Measurements from ENCODE around the gene GRM7. TPM values are rescaled to one million over a fixed set of nuclear protein-coding genes. Genes with fewer than 3 reads are reported as not detected.

The GRM7 gene
- total and polyA plus RNA-seq, 4 donors: 0.20 to 1.3 (median 0.80) TPM

GRCh38 chr3:7512048-7512447 is 651.1 kb downstream of the GRM7 start:
- Histone ChIP-seq H3K9me3 (ENCODE audit: control insufficient read depth in 4 of 4, insufficient read depth in 3 of 4, low read length in 3 of 4) (no peaks in the 10 kb centered on the region), H3K27ac (ENCODE audit: low read depth in 1 of 2, low read length in 1 of 2) (no peak overlapping the region), H3K27me3 (ENCODE audit: control insufficient read depth in 3 of 3, insufficient read depth in 3 of 3, low read length in 2 of 3) (no peaks in the 10 kb centered on the region), H3K9ac (ENCODE audit: insufficient read depth in 1 of 2, low read length in 2 of 2) (no peak overlapping the region), H3K4me3 (no peak overlapping the region), H3K4me1 (ENCODE audit: control insufficient read depth in 5 of 5, insufficient read depth in 5 of 5, low read length in 5 of 5) (peaks cover 0 to 2% (median 0%) of the 10 kb centered on the region in 5 donors), H3K36me3 (ENCODE audit: control insufficient read depth in 4 of 4, insufficient read depth in 4 of 4, low read length in 4 of 4) (no peaks in the 10 kb centered on the region)
- WGBS, 2 donors: 87 to 88% methylated on average over 1 of the region's 1 CpG
- no peak for ATAC-seq (ENCODE audit: insufficient read depth, low FRiP score)
- no peak for DNase-seq
- no peak for TF ChIP-seq CTCF (IDR thresholded peaks at IDR 0.05; ENCODE audit: control extremely low read depth, extremely low read depth)

- DNase-seq (peak; percentile 17 to 60 (median 44)), ATAC-seq (ENCODE audit: insufficient read depth, low FRiP score) (no peak)
- WGBS, 2 donors: 85 to 89% methylated on average over 3 of the region's 3 CpGs
Measured at GRCh38 chr3:7518026-7518425, 657.1 kb downstream of the GRM7 start.

GRCh38 chr3:7518456-7518855 is 657.5 kb downstream of the GRM7 start:
- TF ChIP-seq CTCF (IDR thresholded peaks at IDR 0.05; ENCODE audit: control extremely low read depth, extremely low read depth): no peak
- ATAC-seq (ENCODE audit: insufficient read depth, low FRiP score) (no peak), DNase-seq (peak; percentile 39 to 88 (median 81))
- Histone ChIP-seq H3K9me3 (ENCODE audit: control insufficient read depth in 4 of 4, insufficient read depth in 3 of 4, low read length in 3 of 4) (peaks cover 0 to under 1% (median 0%) of the 10 kb centered on the region in 4 donors), H3K27ac (ENCODE audit: low read depth in 1 of 2, low read length in 1 of 2) (no peak overlapping the region), H3K4me3 (no peak overlapping the region), H3K27me3 (ENCODE audit: control insufficient read depth in 3 of 3, insufficient read depth in 3 of 3, low read length in 2 of 3) (no peaks in the 10 kb centered on the region), H3K9ac (ENCODE audit: insufficient read depth in 1 of 2, low read length in 2 of 2) (no peak overlapping the region), H3K4me1 (ENCODE audit: control insufficient read depth in 5 of 5, insufficient read depth in 5 of 5, low read length in 5 of 5) (peaks cover 0 to 10% (median 0%) of the 10 kb centered on the region in 5 donors), H3K36me3 (ENCODE audit: control insufficient read depth in 4 of 4, insufficient read depth in 4 of 4, low read length in 4 of 4) (no peaks in the 10 kb centered on the region)

More at GRCh38 chr3:7518026-7518425, 657.1 kb downstream of the GRM7 start:
- Histone ChIP-seq H3K4me3 (no peak overlapping the region), H3K36me3 (ENCODE audit: control insufficient read depth in 4 of 4, insufficient read depth in 4 of 4, low read length in 4 of 4) (no peaks in the 10 kb centered on the region), H3K27me3 (ENCODE audit: control insufficient read depth in 3 of 3, insufficient read depth in 3 of 3, low read length in 2 of 3) (no peaks in the 10 kb centered on the region), H3K27ac (ENCODE audit: low read depth in 1 of 2, low read length in 1 of 2) (no peak overlapping the region), H3K9ac (ENCODE audit: insufficient read depth in 1 of 2, low read length in 2 of 2) (no peak overlapping the region), H3K9me3 (ENCODE audit: control insufficient read depth in 4 of 4, insufficient read depth in 3 of 4, low read length in 3 of 4) (no peaks in the 10 kb centered on the region), H3K4me1 (ENCODE audit: control insufficient read depth in 5 of 5, insufficient read depth in 5 of 5, low read length in 5 of 5) (peaks cover 0 to 10% (median 0%) of the 10 kb centered on the region in 5 donors)
- TF ChIP-seq CTCF (IDR thresholded peaks at IDR 0.05; ENCODE audit: control extremely low read depth, extremely low read depth): no peak

- Histone ChIP-seq H3K27me3 (ENCODE audit: control insufficient read depth in 3 of 3, insufficient read depth in 3 of 3, low read length in 2 of 3) (no peaks in the 10 kb centered on the region), H3K27ac (ENCODE audit: low read depth in 1 of 2, low read length in 1 of 2) (no peak overlapping the region), H3K9me3 (ENCODE audit: control insufficient read depth in 4 of 4, insufficient read depth in 3 of 4, low read length in 3 of 4) (peaks cover 0 to 5% (median 0%) of the 10 kb centered on the region in 4 donors), H3K4me1 (ENCODE audit: control insufficient read depth in 5 of 5, insufficient read depth in 5 of 5, low read length in 5 of 5) (peaks cover 0 to 10% (median 0%) of the 10 kb centered on the region in 5 donors), H3K36me3 (ENCODE audit: control insufficient read depth in 4 of 4, insufficient read depth in 4 of 4, low read length in 4 of 4) (no peaks in the 10 kb centered on the region), H3K9ac (ENCODE audit: insufficient read depth in 1 of 2, low read length in 2 of 2) (no peak overlapping the region), H3K4me3 (no peak overlapping the region)
- TF ChIP-seq CTCF (IDR thresholded peaks at IDR 0.05; ENCODE audit: control extremely low read depth, extremely low read depth): no peak
- ATAC-seq (ENCODE audit: insufficient read depth, low FRiP score): no peak
- peak in 1 of 3 donors; percentile 11 for DNase-seq
- WGBS, 2 donors: 70 to 94% methylated on average over 1 of the region's 1 CpG
Measured at GRCh38 chr3:7520059-7520458, 659.1 kb downstream of the GRM7 start.

All from lung (tissue), 12 donors.